Small intestine (tissue), 7 donors: ENCODE data around the gene ASB1. TPM values are rescaled to one million over a fixed set of nuclear protein-coding genes. Genes with fewer than 3 reads are reported as not detected.

Experiments
- DNase-seq, 2 donors: peaks; one replicate each; pipeline versions ENCODE4 v3.0.0 to v3.0.0-alpha.2; 2013
- FAIRE-seq: peaks from 2 replicates; lab custom pipeline; 2012; peaks lifted over from hg19 to GRCh38; lab: Jason Lieb, UNC
- H3K27ac ChIP-seq, 3 donors: one replicate each; pipeline ENCODE4 v1.5.1; 2013; ENCODE audit warnings: low read length in 2 of 3, mild to moderate bottlenecking in 2 of 3, control low read depth in 1 of 3, inconsistent platforms in 1 of 3, low read depth in 1 of 3, moderate library complexity in 1 of 3
- H3K27me3 ChIP-seq, 3 donors: one replicate each; pipeline ENCODE4 v1.6.1; 2013; ENCODE audit warnings: low read length in 3 of 3, inconsistent platforms in 1 of 3; ENCODE audit not compliant: control insufficient read depth in 3 of 3, insufficient read depth in 3 of 3
- H3K36me3 ChIP-seq, 3 donors: one replicate each; pipeline ENCODE4 v1.6.1; 2013; ENCODE audit warnings: low read length in 3 of 3, inconsistent platforms in 1 of 3, low read depth in 1 of 3, mild to moderate bottlenecking in 1 of 3, moderate library complexity in 1 of 3; ENCODE audit not compliant: control insufficient read depth in 3 of 3, insufficient read depth in 2 of 3
- H3K4me1 ChIP-seq, 3 donors: one replicate each; pipeline ENCODE4 v1.6.1; 2013; ENCODE audit warnings: low read length in 2 of 3, inconsistent platforms in 1 of 3, low read depth in 1 of 3, mild to moderate bottlenecking in 1 of 3, moderate library complexity in 1 of 3; ENCODE audit not compliant: control insufficient read depth in 3 of 3, insufficient read depth in 2 of 3
- H3K4me3 ChIP-seq, 3 donors: one replicate each; pipeline ENCODE4 v1.5.1; 2013; ENCODE audit warnings: low read length in 3 of 3, control low read depth in 1 of 3, inconsistent platforms in 1 of 3, low read depth in 1 of 3, mild to moderate bottlenecking in 1 of 3, moderate library complexity in 1 of 3
- H3K9me3 ChIP-seq, 2 donors: one replicate each; pipeline ENCODE4 v1.6.1; 2013; ENCODE audit warnings: low read depth in 1 of 2, low read length in 1 of 2; ENCODE audit not compliant: control insufficient read depth in 2 of 2, insufficient read depth in 1 of 2
- WGBS, 3 donors: extraction: QIAGEN DNeasy Blood & Tissue Kit; methylation state at CpG; one replicate each; pipeline ENCODE4 v1.1.7; 2013; 5-methylcytosine and 5-hydroxymethylcytosine counted together
- polyA plus RNA-seq, 4 donors: library from polyadenylated mRNA; stranded (reverse) in 3 of 4; unstranded in 1 of 4; fragments of 200-250 nt in 3 of 4; fragments of 120-200 nt in 1 of 4; gene quantifications; one replicate each; pipeline versions ENCODE4 v1.2.1 to v1.2.3, GENCODE V29; 2013
- donor health status: healthy with polysubstance abuse.
- donor health status: control.
- donor health status: control.
- donor health status: Bipolar disorder and iron deficiency.
- donor health status: healthy.

The ASB1 gene
- polyA plus RNA-seq, 4 donors = 11.2 to 20.3 (median 15.2) TPM

- peak in 1 of 2 donors; percentile 84 for DNase-seq
Observed at GRCh38 chr2:238418196-238418998, 8.3 kb upstream of the ASB1 start.

DNA sequence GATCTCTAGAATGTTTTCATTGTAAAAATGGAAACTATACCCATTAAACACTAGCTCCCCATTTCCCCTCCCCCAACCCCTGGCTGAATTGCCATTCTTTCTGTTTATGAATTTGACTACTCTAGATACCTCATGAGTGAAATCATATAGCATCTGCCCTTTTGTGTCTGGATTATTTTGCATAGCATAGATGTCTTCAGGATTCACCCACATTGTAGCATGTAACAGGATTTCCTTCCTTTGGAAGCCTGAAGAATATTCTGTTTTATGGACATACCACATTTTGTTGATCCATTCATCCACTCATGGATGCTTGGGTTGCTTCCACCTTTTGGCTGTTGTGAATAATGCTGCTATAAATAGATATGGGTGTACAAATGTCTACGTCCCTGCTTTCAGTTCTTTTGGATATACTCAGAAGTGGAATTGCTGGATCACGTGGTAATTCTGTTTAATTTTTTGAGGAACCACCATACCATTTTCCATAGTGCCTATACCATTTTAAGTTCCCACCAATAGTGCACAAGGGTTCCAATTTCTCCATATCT is 7.7 kb upstream of the ASB1 start:
- 82 to 92% (median 92%) methylated on average over 2 of the region's 2 CpGs for WGBS, 3 donors
- Histone ChIP-seq H3K4me1 (peaks cover 0 to 4% (median 0%) of the 10 kb centered on the region in 3 donors), H3K27me3 (no peaks in the 10 kb centered on the region), H3K9me3 (peaks cover 0 to 10% of the 10 kb centered on the region in 2 donors), H3K4me3 (no peak overlapping the region), H3K36me3 (no peaks in the 10 kb centered on the region), H3K27ac (no peak overlapping the region)
- FAIRE-seq = no peak
- no peak for DNase-seq

More at GRCh38 chr2:238418196-238418998, 8.3 kb upstream of the ASB1 start:
- 35 to 69% (median 52%) methylated on average over 3 to 6 of the region's 6 CpGs for WGBS, 3 donors
- FAIRE-seq = no peak
- no peaks in the 10 kb centered on the region for H3K36me3 ChIP-seq
- H3K27me3 ChIP-seq = no peaks in the 10 kb centered on the region
- H3K27ac ChIP-seq = peak overlapping the region in 1 of 3 donors; percentile 62
- no peak overlapping the region for H3K4me3 ChIP-seq
- H3K4me1 ChIP-seq = peaks cover 0 to 4% (median 0%) of the 10 kb centered on the region in 3 donors
- peaks cover 0 to 10% of the 10 kb centered on the region in 2 donors for H3K9me3 ChIP-seq

GRCh38 chr2:238420442-238420841 is 6.3 kb upstream of the ASB1 start:
- no peak for FAIRE-seq
- Histone ChIP-seq H3K4me3 (no peak overlapping the region), H3K27me3 (no peaks in the 10 kb centered on the region), H3K9me3 (peaks cover 0 to 6% of the 10 kb centered on the region in 2 donors), H3K36me3 (no peaks in the 10 kb centered on the region), H3K27ac (no peak overlapping the region), H3K4me1 (peaks cover 0 to 4% (median 0%) of the 10 kb centered on the region in 3 donors)
- WGBS, 3 donors = 70 to 81% (median 81%) methylated on average over 8 of the region's 8 CpGs
- no peak for DNase-seq

DNA sequence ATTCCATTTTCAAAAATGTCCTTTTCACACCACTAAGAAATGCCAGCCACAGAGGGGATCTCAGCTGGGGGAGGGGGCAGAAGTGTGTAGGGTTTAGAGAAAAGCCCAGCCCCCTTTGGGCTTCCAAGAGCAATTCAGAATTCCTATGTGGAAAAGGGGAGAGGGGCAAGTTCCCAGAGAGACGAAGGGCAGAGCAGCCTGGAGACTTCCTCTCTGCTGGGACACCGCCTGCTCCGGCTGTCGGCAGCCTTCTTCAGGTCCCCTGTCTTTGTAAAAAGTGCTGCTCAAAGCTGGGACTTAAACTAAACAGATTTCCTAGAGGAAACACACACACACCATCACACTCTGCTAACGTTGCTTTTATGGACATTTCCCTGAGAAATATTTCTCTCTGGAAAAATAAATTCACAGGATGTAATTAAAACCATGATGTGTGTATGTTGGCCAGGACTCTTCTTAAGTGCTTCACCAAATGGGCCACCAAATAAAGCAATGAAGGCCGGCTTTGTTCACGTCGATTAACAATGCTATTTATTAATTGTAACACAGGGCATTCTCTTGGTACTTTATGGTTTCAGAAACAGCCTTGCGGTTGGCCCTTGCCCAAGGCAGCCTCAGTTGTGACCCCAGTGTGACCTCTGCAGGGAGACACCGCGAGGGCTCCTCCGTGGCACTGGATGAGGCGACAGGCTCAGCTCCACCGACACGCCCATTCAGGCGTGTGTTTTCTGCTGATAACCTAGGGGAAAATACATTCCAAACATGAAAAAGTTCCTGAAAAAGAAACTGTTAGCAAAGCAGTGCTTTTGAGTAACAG is 5.6 kb upstream of the ASB1 start:
- no peaks in the 10 kb centered on the region for H3K27me3 ChIP-seq
- H3K27ac ChIP-seq = no peak overlapping the region
- 24 to 45% (median 35%) methylated on average over 16 of the region's 16 CpGs for WGBS, 3 donors
- H3K4me3 ChIP-seq = no peak overlapping the region
- H3K9me3 ChIP-seq = no peaks in the 10 kb centered on the region
- H3K36me3 ChIP-seq = no peaks in the 10 kb centered on the region
- DNase-seq (peak; percentile 30 to 33), FAIRE-seq (no peak)
- peaks cover 0 to 10% (median 0%) of the 10 kb centered on the region in 3 donors for H3K4me1 ChIP-seq

- H3K36me3 ChIP-seq = no peaks in the 10 kb centered on the region
- H3K27ac ChIP-seq = no peak overlapping the region
- DNase-seq (no peak), FAIRE-seq (no peak)
- no peaks in the 10 kb centered on the region for H3K9me3 ChIP-seq
- peaks cover 0 to 10% (median 0%) of the 10 kb centered on the region in 3 donors for H3K4me1 ChIP-seq
- H3K4me3 ChIP-seq = no peak overlapping the region
- 78 to 82% (median 80%) methylated on average over 18 of the region's 18 CpGs for WGBS, 3 donors
- no peaks in the 10 kb centered on the region for H3K27me3 ChIP-seq
Observed at GRCh38 chr2:238421695-238422035, 5.1 kb upstream of the ASB1 start.

- Histone ChIP-seq H3K9me3 (no peaks in the 10 kb centered on the region), H3K4me3 (no peak overlapping the region), H3K27me3 (no peaks in the 10 kb centered on the region), H3K4me1 (peaks cover 0 to 10% (median 0%) of the 10 kb centered on the region in 3 donors), H3K27ac (no peak overlapping the region), H3K36me3 (no peaks in the 10 kb centered on the region)
- WGBS, 3 donors = 86 to 93% (median 88%) methylated on average over 10 of the region's 10 CpGs
- FAIRE-seq (no peak), DNase-seq (no peak)
Observed at GRCh38 chr2:238422285-238422684, 4.4 kb upstream of the ASB1 start.

GRCh38 chr2:238422940-238423339 is 3.8 kb upstream of the ASB1 start:
- no peak for FAIRE-seq
- H3K4me1 ChIP-seq = peaks cover 0 to 14% (median 0%) of the 10 kb centered on the region in 3 donors
- H3K4me3 ChIP-seq = no peak overlapping the region
- no peaks in the 10 kb centered on the region for H3K36me3 ChIP-seq
- H3K27ac ChIP-seq = no peak overlapping the region
- no peak for DNase-seq
- H3K27me3 ChIP-seq = no peaks in the 10 kb centered on the region
- 88 to 94% (median 93%) methylated on average over 7 of the region's 7 CpGs for WGBS, 3 donors
- H3K9me3 ChIP-seq = no peaks in the 10 kb centered on the region

GRCh38 chr2:238423561-238424312 is 3.0 kb upstream of the ASB1 start:
- Histone ChIP-seq H3K27me3 (no peaks in the 10 kb centered on the region), H3K4me1 (peaks cover 0 to 15% (median 0%) of the 10 kb centered on the region in 3 donors), H3K4me3 (no peak overlapping the region), H3K36me3 (no peaks in the 10 kb centered on the region), H3K9me3 (no peaks in the 10 kb centered on the region), H3K27ac (no peak overlapping the region)
- 80 to 92% (median 87%) methylated on average over 9 of the region's 9 CpGs for WGBS, 3 donors
- DNase-seq (no peak), FAIRE-seq (no peak)
